Mucosa of rectum (tissue), 2 donors: ENCODE measurements around the gene RBM18.

Experiments used
- H3K27ac ChIP-seq, 2 donors: one replicate each; pipeline ENCODE4 v1.7.0; 2013; ENCODE audit warnings: inconsistent platforms in 2 of 2, low read depth in 2 of 2, low read length in 2 of 2
- H3K27me3 ChIP-seq, 2 donors: one replicate each; pipeline ENCODE4 v1.7.0; 2013; ENCODE audit warnings: low read length in 2 of 2; ENCODE audit not compliant: control insufficient read depth in 2 of 2, insufficient read depth in 2 of 2
- H3K36me3 ChIP-seq, 2 donors: one replicate each; pipeline ENCODE4 v1.7.0; 2013; ENCODE audit warnings: low read length in 2 of 2; ENCODE audit not compliant: control insufficient read depth in 2 of 2, insufficient read depth in 2 of 2
- H3K4me1 ChIP-seq, 2 donors: one replicate each; pipeline ENCODE4 v1.7.0; 2013; ENCODE audit warnings: low read length in 2 of 2, mild to moderate bottlenecking in 1 of 2; ENCODE audit not compliant: control insufficient read depth in 2 of 2, insufficient read depth in 2 of 2
- H3K4me3 ChIP-seq, 2 donors: one replicate each; pipeline ENCODE4 v1.7.0; 2013; ENCODE audit warnings: low read length in 2 of 2
- H3K9ac ChIP-seq, 2 donors: one replicate each; pipeline ENCODE4 v1.7.0; 2013; ENCODE audit warnings: low read length in 2 of 2, low read depth in 1 of 2, mild to moderate bottlenecking in 1 of 2
- H3K9me3 ChIP-seq, 2 donors: one replicate each; pipeline ENCODE4 v1.7.0; 2013; ENCODE audit warnings: low read length in 2 of 2; ENCODE audit not compliant: control insufficient read depth in 2 of 2
- donor health status: healthy.
- donor health status: Normal muscosa, but diverticular disease.

RBM18 gene

DNA sequence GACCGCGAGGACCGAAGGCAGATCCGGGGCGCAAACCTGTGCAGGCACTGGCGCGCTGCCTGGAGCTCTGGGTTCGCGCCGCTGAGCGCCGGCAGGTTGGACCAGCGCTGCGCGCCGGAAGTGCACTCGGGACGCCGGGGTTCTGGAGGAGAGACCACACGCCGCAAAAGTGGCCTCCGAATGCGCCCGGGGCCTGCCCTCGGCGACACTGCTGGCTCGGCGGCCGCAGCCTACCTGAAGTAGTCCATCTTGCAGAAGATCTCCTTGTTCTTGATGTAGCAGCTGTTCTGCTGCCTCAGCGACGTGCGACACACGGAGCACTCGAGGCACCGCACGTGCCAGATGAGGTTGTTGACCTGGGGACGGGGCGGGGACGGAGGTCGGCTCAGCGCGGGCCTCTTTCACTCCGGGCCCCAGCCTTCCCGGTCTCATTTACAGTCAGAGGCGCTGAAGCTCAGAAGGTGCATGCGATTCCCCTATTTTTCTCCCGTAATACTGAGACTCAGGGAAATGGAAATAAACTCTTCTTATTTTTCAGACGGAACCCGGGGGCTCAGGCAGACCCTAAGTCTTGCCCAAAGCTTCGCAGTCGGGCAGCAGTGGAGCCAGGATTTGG, 38.4 kb downstream of the RBM18 start:
- Histone ChIP-seq H3K36me3 (no peaks in the 10 kb centered on the region), H3K9me3 (no peaks in the 10 kb centered on the region), H3K9ac (no peak overlapping the region), H3K27ac (no peak overlapping the region), H3K4me3 (peak overlapping the region in 1 of 2 donors; percentile 20), H3K4me1 (peaks cover 0 to 2% of the 10 kb centered on the region in 2 donors), H3K27me3 (peaks cover 76% of the 10 kb centered on the region in 2 donors)

DNA sequence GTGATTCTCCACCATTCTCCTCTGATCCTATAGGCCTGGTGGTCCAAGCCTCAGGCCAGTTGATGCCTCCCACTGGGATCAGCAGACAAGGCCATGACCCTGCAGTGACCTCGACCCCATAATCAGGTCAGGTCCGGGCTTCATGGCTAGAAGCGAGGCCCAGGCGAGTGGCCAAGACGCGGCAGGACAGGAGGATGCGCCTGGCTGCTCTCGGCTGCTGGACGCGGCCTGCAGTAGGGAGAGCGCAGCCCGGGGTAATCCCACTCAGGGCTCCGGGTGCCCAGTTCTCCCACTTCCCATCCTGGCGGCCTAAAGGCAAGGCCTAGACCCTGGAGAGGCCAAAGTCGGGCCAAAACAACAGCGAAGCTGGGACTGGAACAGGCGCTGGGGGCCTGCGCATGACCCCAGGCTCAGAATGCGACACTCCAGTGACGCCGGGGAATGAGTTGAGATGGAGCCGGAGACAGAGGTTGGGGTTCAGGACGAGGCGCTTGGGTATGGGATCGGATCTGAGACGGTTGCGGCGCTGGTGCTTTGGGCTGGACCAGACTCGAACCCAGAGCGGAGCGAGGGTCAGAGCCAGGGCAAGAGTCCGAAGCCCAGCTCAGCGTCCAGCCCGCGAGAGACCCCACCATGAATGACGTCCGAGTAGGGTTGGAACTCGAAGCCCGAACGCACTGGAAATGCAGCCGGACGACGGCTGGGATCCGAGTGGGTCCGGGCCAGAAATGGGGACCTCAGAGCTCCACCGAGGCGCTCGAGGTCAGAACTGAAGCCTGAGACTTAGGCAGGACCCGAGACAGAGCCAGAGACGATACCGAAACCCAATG, 39.1 kb downstream of the RBM18 start:
- H3K9ac ChIP-seq: no peak overlapping the region
- no peaks in the 10 kb centered on the region for H3K9me3 ChIP-seq
- H3K4me1 ChIP-seq: peaks cover 0 to 2% of the 10 kb centered on the region in 2 donors
- H3K36me3 ChIP-seq: no peaks in the 10 kb centered on the region
- H3K27me3 ChIP-seq: peaks cover 74 to 76% of the 10 kb centered on the region in 2 donors
- peak overlapping the region in 1 of 2 donors; percentile 20 for H3K4me3 ChIP-seq
- H3K27ac ChIP-seq: no peak overlapping the region

DNA sequence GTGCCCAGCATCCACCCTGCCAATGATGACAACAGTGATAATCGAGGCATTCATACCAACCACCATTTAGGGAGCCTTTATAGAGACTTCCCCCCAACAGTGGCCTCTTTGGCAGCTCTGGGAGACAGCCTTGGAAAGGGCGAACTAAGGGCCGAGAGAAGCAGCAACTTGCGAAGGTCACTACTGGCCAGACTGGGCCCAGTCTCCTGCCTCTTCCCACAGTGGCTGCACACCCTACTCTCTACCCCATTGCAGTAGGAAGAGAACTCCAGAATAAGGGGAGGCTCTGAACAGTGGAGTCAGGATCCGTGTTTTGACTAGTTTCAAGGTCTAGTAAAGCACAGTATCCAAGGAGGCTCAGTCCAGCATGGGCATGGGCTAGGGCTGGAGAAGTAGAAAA, 41.2 kb downstream of the RBM18 start:
- H3K36me3 ChIP-seq: no peaks in the 10 kb centered on the region
- peaks cover 0 to 9% of the 10 kb centered on the region in 2 donors for H3K4me1 ChIP-seq
- no peak overlapping the region for H3K9ac ChIP-seq
- H3K27ac ChIP-seq: no peak overlapping the region
- peaks cover 70 to 79% of the 10 kb centered on the region in 2 donors for H3K27me3 ChIP-seq
- H3K9me3 ChIP-seq: no peaks in the 10 kb centered on the region
- no peak overlapping the region for H3K4me3 ChIP-seq

DNA sequence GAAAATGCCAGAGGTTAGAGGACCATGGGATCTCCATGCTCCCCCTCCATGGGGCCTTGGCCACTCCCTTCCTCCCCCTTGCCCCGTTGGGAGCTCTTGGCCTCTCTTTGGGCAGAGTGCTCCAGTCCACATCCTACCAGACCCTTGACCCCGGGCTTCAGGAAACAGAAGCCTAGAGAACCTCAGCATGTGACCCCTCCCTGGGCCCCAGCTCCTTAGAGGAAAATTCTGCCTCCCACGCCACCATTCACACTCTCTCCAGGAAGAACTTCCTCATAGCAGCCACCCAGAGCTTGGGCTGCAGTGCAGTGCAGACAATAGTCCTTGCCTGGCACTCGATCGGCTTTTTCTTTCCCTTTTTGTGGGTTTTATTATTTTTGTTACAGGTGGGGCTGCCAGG, 41.8 kb downstream of the RBM18 start:
- Histone ChIP-seq H3K4me1 (peaks cover 0 to 9% of the 10 kb centered on the region in 2 donors), H3K36me3 (no peaks in the 10 kb centered on the region), H3K27me3 (peaks cover 72 to 85% of the 10 kb centered on the region in 2 donors), H3K9ac (no peak overlapping the region), H3K4me3 (no peak overlapping the region), H3K27ac (no peak overlapping the region), H3K9me3 (no peaks in the 10 kb centered on the region)

GRCh38 chr9:122221183-122221811, 43.3 kb downstream of the RBM18 start:
- peaks cover 0 to 9% of the 10 kb centered on the region in 2 donors for H3K4me1 ChIP-seq
- no peak overlapping the region for H3K9ac ChIP-seq
- no peak overlapping the region for H3K27ac ChIP-seq
- H3K4me3 ChIP-seq: no peak overlapping the region
- no peaks in the 10 kb centered on the region for H3K36me3 ChIP-seq
- peaks cover 73 to 87% of the 10 kb centered on the region in 2 donors for H3K27me3 ChIP-seq
- no peaks in the 10 kb centered on the region for H3K9me3 ChIP-seq

DNA sequence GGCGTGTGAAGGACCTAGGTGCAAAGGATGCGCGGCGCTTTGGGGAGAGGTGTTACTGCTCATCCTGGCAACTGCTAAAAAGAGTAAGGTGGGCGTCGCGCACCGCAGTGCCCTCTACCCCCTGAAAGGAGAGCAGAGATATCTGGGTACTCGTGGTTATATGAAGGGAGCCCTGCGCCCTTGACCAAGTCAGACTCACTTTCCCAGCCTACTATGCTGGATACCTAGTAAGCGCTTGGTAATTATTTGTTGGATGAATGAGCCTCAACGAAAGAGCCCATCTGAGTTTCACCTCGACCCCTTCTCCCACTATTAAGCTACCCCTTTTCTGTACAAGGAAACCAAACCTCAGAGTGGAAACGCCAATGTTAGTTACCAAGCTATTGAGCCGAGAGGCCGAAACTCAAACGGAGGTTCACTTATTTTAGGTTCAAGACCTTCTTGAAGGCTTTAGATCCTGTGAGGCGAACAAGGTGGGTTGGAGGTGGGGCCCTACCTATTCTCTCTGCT, 43.9 kb downstream of the RBM18 start:
- Histone ChIP-seq H3K4me1 (peaks cover 0 to 9% of the 10 kb centered on the region in 2 donors), H3K27ac (no peak overlapping the region), H3K9me3 (no peaks in the 10 kb centered on the region), H3K9ac (no peak overlapping the region), H3K4me3 (no peak overlapping the region), H3K36me3 (no peaks in the 10 kb centered on the region), H3K27me3 (peaks cover 73 to 86% of the 10 kb centered on the region in 2 donors)

DNA sequence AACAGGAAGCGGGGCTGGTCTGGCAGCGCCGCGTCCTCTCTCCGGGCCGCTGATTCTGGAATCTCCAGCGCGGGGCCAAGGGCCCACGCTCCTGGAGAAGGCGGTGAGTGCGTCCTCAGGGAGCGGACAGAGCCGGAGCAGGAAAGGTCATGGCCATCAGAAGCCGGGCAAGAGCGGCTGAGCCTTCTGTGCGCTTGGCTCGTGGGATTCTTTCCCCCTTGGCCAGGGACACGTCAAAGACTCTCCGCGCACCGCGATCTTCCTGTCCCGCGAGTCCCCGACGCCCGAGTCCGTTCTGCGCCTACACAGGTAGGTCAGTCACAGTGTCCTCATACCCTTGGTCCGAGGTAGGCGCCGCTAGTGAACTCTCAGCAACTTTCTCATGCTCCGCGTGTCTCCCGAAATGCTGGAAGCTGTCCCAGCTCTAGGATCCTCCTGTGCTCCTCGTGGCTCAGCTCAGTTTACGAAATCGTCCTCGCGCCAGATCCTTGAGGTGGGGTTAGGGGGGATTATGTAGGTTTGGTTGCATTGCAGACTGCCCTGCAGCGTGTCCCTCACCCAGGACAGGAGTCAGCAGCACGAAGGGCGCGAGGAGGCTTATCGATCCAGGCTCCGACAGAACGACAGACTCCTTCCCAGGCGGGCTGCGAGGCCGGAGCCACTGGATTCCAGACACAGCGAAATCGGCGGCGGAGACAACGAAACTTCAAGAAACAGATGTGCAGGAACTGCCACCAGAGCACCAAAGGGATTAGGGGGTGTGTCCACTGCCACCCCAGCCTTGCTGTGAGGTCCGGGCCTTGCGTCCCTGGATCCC, 44.6 kb downstream of the RBM18 start:
- H3K4me3 ChIP-seq: no peak overlapping the region
- no peak overlapping the region for H3K27ac ChIP-seq
- H3K27me3 ChIP-seq: peaks cover 73 to 85% of the 10 kb centered on the region in 2 donors
- peaks cover 0 to 9% of the 10 kb centered on the region in 2 donors for H3K4me1 ChIP-seq
- no peaks in the 10 kb centered on the region for H3K9me3 ChIP-seq
- no peaks in the 10 kb centered on the region for H3K36me3 ChIP-seq
- no peak overlapping the region for H3K9ac ChIP-seq

DNA sequence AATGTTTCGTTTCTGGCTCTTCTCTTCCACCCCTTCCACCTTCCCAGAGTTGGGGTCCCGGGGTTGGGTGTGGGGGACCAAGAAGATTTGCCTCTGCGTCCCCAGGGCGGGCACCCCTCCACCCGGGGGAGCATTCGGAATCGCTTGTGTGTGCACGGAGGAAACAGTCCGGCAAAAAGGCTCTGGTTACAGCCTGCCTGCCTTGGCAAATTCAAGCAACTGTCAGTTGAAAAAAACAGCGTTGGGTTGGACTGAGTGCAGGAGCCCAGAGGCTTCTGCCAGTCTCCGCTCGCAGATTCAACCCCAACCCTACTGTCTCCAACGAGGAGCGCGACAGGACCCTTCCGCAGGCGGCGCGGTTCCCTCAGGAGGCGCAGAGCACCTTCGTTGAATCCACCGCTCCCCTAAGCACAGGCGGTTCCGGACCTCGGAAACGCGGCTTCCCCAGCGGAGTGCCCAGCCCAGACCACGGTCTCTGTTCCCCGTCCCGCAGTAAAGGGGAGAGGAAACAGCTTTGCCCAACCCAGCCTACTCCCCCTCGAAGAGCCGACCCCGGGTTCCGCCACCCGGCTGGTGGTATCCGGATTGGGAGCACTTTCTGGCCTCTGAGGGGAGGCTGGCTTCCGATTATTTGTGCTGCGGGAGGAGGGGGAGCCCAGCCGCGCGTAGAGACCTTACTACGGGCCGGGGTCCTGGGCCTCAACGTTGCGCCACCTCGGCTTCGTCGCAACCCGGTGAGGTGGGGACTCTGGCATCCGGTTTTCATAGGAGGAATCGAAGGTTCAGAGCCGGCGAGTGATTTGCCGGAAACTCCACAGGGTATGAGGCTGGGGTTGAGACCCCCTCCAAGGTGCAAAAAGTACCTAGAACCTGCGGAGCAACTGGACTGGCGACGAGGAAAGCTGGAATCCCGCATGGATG, 45.4 kb downstream of the RBM18 start:
- Histone ChIP-seq H3K4me3 (no peak overlapping the region), H3K9me3 (no peaks in the 10 kb centered on the region), H3K36me3 (no peaks in the 10 kb centered on the region), H3K27me3 (peaks cover 71 to 82% of the 10 kb centered on the region in 2 donors), H3K27ac (no peak overlapping the region), H3K9ac (no peak overlapping the region), H3K4me1 (peaks cover 2 to 9% of the 10 kb centered on the region in 2 donors)
